Measurements from ENCODE around the gene KCNIP4. TPM values are rescaled to one million over a fixed set of nuclear protein-coding genes. Genes with fewer than 3 reads are reported as not detected.
A peak's percentile ranks its signal among the peaks of the same experiment; 100 is the strongest.

KCNIP4 gene
- total RNA-seq, 1 experiment from 2014 or later: 0.91 TPM

DNA sequence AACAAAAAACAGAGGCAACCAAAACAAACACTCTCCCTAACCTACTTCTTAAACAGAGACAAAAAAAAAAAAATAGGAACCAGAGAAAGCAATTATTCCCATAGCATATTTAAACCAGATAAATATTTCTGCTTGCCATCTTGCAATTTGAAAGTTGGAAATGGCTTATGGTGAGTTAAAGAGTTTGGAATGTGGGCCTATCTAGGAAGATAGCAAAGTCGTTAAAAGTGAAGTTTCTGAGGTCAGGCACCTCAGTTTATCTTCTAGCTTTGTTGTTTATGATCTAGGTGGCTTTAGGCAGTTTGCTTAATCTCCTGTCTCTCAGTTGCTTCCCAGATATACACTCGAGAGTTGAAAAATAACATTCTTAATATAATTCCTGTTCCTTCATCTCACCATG lies 284.2 kb downstream of the KCNIP4 start:
- intact Hi-C loops (cut with micrococcal nuclease): no loop called here
- POLR2A ChIA-PET: no interaction called here
- CTCF ChIA-PET: interaction anchor here (0.6 kb wide), 1 partner anchor 66 kb away, joined by 5 read pairs; no protein-coding TSS in a partner anchor
- no peak overlapping the region for H3K27ac Mint-ChIP-seq (ENCODE audit: low read depth, unreplicated experiment)
- no peaks in the 10 kb centered on the region for H3K27me3 Mint-ChIP-seq (ENCODE audit: insufficient read depth, unreplicated experiment)
- H3K4me3 Mint-ChIP-seq (ENCODE audit: unreplicated experiment): no peak overlapping the region
- TF ChIP-seq, protein P1, sequence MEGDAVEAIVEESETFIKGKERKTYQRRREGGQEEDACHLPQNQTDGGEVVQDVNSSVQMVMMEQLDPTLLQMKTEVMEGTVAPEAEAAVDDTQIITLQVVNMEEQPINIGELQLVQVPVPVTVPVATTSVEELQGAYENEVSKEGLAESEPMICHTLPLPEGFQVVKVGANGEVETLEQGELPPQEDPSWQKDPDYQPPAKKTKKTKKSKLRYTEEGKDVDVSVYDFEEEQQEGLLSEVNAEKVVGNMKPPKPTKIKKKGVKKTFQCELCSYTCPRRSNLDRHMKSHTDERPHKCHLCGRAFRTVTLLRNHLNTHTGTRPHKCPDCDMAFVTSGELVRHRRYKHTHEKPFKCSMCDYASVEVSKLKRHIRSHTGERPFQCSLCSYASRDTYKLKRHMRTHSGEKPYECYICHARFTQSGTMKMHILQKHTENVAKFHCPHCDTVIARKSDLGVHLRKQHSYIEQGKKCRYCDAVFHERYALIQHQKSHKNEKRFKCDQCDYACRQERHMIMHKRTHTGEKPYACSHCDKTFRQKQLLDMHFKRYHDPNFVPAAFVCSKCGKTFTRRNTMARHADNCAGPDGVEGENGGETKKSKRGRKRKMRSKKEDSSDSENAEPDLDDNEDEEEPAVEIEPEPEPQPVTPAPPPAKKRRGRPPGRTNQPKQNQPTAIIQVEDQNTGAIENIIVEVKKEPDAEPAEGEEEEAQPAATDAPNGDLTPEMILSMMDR (IDR thresholded peaks at IDR 0.05; ENCODE audit: unreplicated experiment): no peak
- no TSS peak for BruUV-seq (replicated peaks)
- DNase-seq (ENCODE audit: unreplicated experiment): no peak
- H3K9me3 Mint-ChIP-seq (ENCODE audit: unreplicated experiment): no peaks in the 10 kb centered on the region
- H3K36me3 Mint-ChIP-seq (ENCODE audit: insufficient read depth, unreplicated experiment): no peaks in the 10 kb centered on the region
- H3K4me1 Mint-ChIP-seq (ENCODE audit: insufficient read depth, unreplicated experiment): no peaks in the 10 kb centered on the region

DNA sequence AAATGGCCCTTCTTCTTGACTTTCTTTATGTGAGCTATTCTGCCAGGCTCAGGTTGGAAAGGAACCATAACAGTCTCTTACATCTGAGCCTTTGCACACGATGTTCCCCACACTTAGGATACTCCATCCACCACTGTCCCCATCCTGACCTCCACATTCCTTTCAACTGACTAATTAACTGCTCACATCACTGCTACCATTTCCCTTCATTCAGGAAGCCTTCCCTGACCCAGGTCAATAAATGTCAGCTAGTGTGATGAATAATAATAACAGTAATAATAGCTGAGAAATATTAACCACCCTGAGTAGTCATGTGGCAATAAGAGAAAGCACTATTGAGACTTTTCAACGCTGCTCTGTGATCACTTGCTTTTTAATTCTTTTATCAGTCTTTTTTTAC lies 291.7 kb downstream of the KCNIP4 start:
- H3K9me3 Mint-ChIP-seq (ENCODE audit: unreplicated experiment): no peaks in the 10 kb centered on the region
- H3K4me3 Mint-ChIP-seq (ENCODE audit: unreplicated experiment): no peak overlapping the region
- ChIA-PET POLR2A (interaction anchor here (0.6 kb wide), 1 partner anchor 783 kb away, joined by 3 read pairs; no protein-coding TSS in a partner anchor), CTCF (interaction anchor here (0.9 kb wide), 1 partner anchor 754 kb away, joined by 4 read pairs; no protein-coding TSS in a partner anchor)
- peak; percentile 63 for DNase-seq (ENCODE audit: unreplicated experiment)
- BruUV-seq (replicated peaks): no TSS peak
- intact Hi-C loops (cut with micrococcal nuclease): no loop called here
- H3K27ac Mint-ChIP-seq (ENCODE audit: low read depth, unreplicated experiment): no peak overlapping the region
- TF ChIP-seq, protein P1 (IDR thresholded peaks at IDR 0.05; ENCODE audit: unreplicated experiment): no peak
- no peaks in the 10 kb centered on the region for H3K36me3 Mint-ChIP-seq (ENCODE audit: insufficient read depth, unreplicated experiment)
- no peaks in the 10 kb centered on the region for H3K27me3 Mint-ChIP-seq (ENCODE audit: insufficient read depth, unreplicated experiment)
- peaks cover 10% of the 10 kb centered on the region for H3K4me1 Mint-ChIP-seq (ENCODE audit: insufficient read depth, unreplicated experiment)

DNA sequence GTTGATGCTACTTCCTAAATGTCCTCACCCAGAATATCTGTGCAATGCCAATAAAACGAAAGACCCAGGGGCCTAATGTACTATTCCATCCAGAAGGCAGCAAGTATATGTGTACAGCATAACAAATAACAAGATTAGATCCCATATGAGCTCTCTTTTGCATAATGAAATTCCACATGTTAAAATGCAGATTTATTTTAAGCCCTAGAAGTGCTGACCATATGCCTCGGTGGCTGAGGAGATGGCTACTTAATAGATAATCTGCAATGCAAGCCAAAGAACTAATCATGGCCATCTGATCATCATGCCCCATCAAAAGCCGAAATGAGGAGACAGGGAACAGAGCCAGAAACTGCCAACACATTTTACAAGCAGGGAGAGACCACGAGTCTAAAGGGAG lies 293.5 kb downstream of the KCNIP4 start:
- DNase-seq (ENCODE audit: unreplicated experiment): no peak
- CTCF ChIA-PET: no interaction called here
- intact Hi-C loops (cut with micrococcal nuclease): no loop called here
- BruUV-seq (replicated peaks): no TSS peak
- H3K36me3 Mint-ChIP-seq (ENCODE audit: insufficient read depth, unreplicated experiment): no peaks in the 10 kb centered on the region
- no peaks in the 10 kb centered on the region for H3K27me3 Mint-ChIP-seq (ENCODE audit: insufficient read depth, unreplicated experiment)
- peaks cover 10% of the 10 kb centered on the region for H3K4me1 Mint-ChIP-seq (ENCODE audit: insufficient read depth, unreplicated experiment)
- POLR2A ChIA-PET: no interaction called here
- no peak overlapping the region for H3K27ac Mint-ChIP-seq (ENCODE audit: low read depth, unreplicated experiment)
- TF ChIP-seq, protein P1 (IDR thresholded peaks at IDR 0.05; ENCODE audit: unreplicated experiment): no peak
- H3K4me3 Mint-ChIP-seq (ENCODE audit: unreplicated experiment): no peak overlapping the region
- no peaks in the 10 kb centered on the region for H3K9me3 Mint-ChIP-seq (ENCODE audit: unreplicated experiment)

DNA sequence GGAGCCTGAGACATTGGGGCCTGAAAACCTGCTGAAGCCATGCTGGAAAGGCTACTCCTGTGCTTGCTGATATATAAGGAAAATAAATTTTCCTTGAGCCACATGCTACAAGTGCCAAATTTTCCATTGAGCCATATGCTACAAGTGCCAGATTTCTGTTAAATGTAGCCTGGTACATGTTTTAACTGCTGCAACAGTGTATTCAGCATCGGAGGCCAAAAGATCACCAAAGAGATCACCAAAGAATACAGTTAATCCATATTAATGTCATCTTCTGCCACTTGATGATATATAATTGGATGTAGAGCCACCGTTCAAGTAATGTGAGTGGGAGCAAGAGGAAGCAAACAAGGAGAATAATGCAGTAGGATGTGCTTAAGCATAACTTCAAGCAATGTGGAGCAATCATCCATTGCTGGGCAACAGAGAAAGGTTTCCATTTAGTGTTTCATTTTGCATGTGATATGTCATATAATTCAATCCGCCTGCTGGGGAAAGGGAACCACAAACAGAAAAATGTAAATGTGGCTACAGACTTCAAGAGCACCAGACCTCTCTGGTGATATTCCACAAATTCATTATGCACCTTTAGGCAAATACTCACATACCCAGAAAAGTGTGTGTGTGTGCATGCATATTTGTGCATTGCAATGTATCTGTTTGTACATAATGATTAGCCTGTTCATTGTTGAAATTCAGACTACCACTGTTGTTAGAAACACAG lies 295.9 kb downstream of the KCNIP4 start:
- Mint-ChIP-seq H3K27ac (ENCODE audit: low read depth, unreplicated experiment) (no peak overlapping the region), H3K4me1 (ENCODE audit: insufficient read depth, unreplicated experiment) (peaks cover 10% of the 10 kb centered on the region), H3K9me3 (ENCODE audit: unreplicated experiment) (no peaks in the 10 kb centered on the region), H3K27me3 (ENCODE audit: insufficient read depth, unreplicated experiment) (no peaks in the 10 kb centered on the region), H3K36me3 (ENCODE audit: insufficient read depth, unreplicated experiment) (no peaks in the 10 kb centered on the region), H3K4me3 (ENCODE audit: unreplicated experiment) (no peak overlapping the region)
- CTCF ChIA-PET: no interaction called here
- no TSS peak for BruUV-seq (replicated peaks)
- TF ChIP-seq, protein P1 (IDR thresholded peaks at IDR 0.05; ENCODE audit: unreplicated experiment): no peak
- DNase-seq (ENCODE audit: unreplicated experiment): no peak
- intact Hi-C loops (cut with micrococcal nuclease): no loop called here
- POLR2A ChIA-PET: no interaction called here
